Thyroid gland (tissue), 4 donors: ENCODE results near the gene ITGAV.

Experiments
- CTCF ChIP-seq, 6 experiments: fragments of 200-600 bp in 3 of 6; fragments of 450-650 bp in 3 of 6; sonication (generic) in 3 of 6; IDR thresholded peaks; one replicate each; pipeline ENCODE4 v1.5.1; 2016 to 2019; ENCODE audit warnings: antibody characterized with exemption in 6 of 6, mild to moderate bottlenecking in 2 of 6, inconsistent platforms in 1 of 6, moderate library complexity in 1 of 6
- POLR2A ChIP-seq, 2 donors: fragments of 450-650 bp; IDR thresholded peaks; one replicate each; pipeline ENCODE4 v1.6.1; 2017; ENCODE audit warnings: antibody characterized with exemption in 2 of 2, mild to moderate bottlenecking in 2 of 2, moderate library complexity in 1 of 2

- TF ChIP-seq CTCF (IDR thresholded peaks at IDR 0.05): no peak
- TF ChIP-seq POLR2A (IDR thresholded peaks at IDR 0.05): no peak
Measured at GRCh38 chr2:186670831-186671230, 81.0 kb downstream of the ITGAV start.
